Sigmoid colon (tissue), 4 donors: ENCODE measurements around the gene PROSER3.

Experiments used
- POLR2AphosphoS5 ChIP-seq, 4 donors: sonication (generic); formaldehyde crosslinking; IDR thresholded peaks; one replicate each; pipeline ENCODE4 v1.6.1; 2017; ENCODE audit warnings: antibody characterized with exemption in 4 of 4
- TF ChIP-seq, protein P1 (sequence below), 4 experiments: fragments of 450-650 bp in 3 of 4; fragments of 200-600 bp in 1 of 4; IDR thresholded peaks; one replicate each; pipeline ENCODE4 v1.5.1; 2016 to 2019; ENCODE audit warnings: antibody characterized with exemption in 4 of 4, mild to moderate bottlenecking in 3 of 4, moderate library complexity in 2 of 4

DNA sequence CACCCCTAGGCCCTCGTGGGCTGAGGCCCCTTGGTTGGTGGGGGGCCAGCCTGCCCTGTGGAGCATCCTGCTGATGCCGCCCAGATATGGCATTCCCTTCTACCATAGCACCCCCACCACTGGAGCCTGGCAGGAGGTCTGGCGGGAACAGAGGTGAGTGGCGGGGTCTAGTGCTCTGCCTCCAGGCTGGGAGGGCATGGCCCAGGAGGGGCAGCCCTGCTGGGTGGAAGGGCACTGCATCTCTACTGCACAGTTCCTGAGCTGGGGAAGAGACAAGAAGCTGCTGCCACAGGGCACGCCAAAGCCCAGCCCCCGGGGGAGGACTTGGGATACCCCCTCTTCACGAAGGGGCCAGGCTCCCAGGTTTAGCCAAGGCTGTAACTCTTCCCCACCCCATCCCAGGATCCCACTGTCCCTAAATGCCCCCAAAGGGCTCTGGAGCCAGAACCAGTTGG is 42.6 kb upstream of the PROSER3 start:
- no peak for TF ChIP-seq POLR2AphosphoS5 (IDR thresholded peaks at IDR 0.05)
- TF ChIP-seq, protein P1, sequence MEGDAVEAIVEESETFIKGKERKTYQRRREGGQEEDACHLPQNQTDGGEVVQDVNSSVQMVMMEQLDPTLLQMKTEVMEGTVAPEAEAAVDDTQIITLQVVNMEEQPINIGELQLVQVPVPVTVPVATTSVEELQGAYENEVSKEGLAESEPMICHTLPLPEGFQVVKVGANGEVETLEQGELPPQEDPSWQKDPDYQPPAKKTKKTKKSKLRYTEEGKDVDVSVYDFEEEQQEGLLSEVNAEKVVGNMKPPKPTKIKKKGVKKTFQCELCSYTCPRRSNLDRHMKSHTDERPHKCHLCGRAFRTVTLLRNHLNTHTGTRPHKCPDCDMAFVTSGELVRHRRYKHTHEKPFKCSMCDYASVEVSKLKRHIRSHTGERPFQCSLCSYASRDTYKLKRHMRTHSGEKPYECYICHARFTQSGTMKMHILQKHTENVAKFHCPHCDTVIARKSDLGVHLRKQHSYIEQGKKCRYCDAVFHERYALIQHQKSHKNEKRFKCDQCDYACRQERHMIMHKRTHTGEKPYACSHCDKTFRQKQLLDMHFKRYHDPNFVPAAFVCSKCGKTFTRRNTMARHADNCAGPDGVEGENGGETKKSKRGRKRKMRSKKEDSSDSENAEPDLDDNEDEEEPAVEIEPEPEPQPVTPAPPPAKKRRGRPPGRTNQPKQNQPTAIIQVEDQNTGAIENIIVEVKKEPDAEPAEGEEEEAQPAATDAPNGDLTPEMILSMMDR (IDR thresholded peaks at IDR 0.05): no peak
